Loucy (cell line): ENCODE measurements around the gene MAP3K15.

ENCODE experiments used
- H2AFZ ChIP-seq: fragments of 200-600 bp; sonication (generic); 2 replicates; pipeline ENCODE4 v1.6.0; 2016; ENCODE audit warnings: antibody characterized with exemption, mild to moderate bottlenecking, low read length, moderate library complexity
- H3F3A ChIP-seq: fragments of 200-600 bp; 2 replicates; pipeline ENCODE4 v1.6.0; 2016; ENCODE audit warnings: antibody characterized with exemption, low read depth, mild to moderate bottlenecking
- H3K27me3 ChIP-seq: fragments of 200-600 bp; sonication (generic); 2 replicates; pipeline ENCODE4 v1.6.1; 2014; ENCODE audit warnings: low read length, mild to moderate bottlenecking; ENCODE audit not compliant: insufficient read depth, poor library complexity, severe bottlenecking
- H3K36me3 ChIP-seq: fragments of 200-600 bp; sonication (generic); 2 replicates; pipeline ENCODE4 v1.6.1; 2016; ENCODE audit warnings: low read length; ENCODE audit not compliant: insufficient read depth
- H3K4me1 ChIP-seq: fragments of 200-600 bp; sonication (generic); 2 replicates; pipeline ENCODE4 v1.5.1; 2014; ENCODE audit warnings: low read length, mild to moderate bottlenecking; ENCODE audit not compliant: insufficient read depth, poor library complexity, severe bottlenecking
- H3K4me2 ChIP-seq: fragments of 200-600 bp; sonication (generic); 2 replicates; pipeline ENCODE4 v1.6.0; 2014; ENCODE audit warnings: antibody characterized with exemption, low read length, low read depth, mild to moderate bottlenecking; ENCODE audit not compliant: poor library complexity, severe bottlenecking
- H3K4me3 ChIP-seq: fragments of 200-600 bp; sonication (generic); 2 replicates; pipeline ENCODE4 v1.5.1; 2014; ENCODE audit warnings: low read length, mild to moderate bottlenecking, mixed read lengths; ENCODE audit not compliant: poor library complexity, severe bottlenecking
- H3K79me2 ChIP-seq: fragments of 200-600 bp; sonication (generic); 2 replicates; pipeline ENCODE4 v1.6.1; 2014; ENCODE audit warnings: low read length; ENCODE audit not compliant: insufficient read depth
- H3K9ac ChIP-seq: fragments of 200-600 bp; sonication (generic); 2 replicates; pipeline ENCODE4 v1.6.0; 2014; ENCODE audit warnings: mild to moderate bottlenecking, low read depth, low read length, moderate library complexity; ENCODE audit not compliant: poor library complexity, severe bottlenecking
- H3K9me2 ChIP-seq: fragments of 200-600 bp; sonication (generic); replicated peaks from 2 replicates; pipeline ENCODE4 v1.6.1; 2016; ENCODE audit warnings: low read depth, low read length, mixed read lengths
- H3K9me3 ChIP-seq: fragments of 200-600 bp; sonication (generic); 2 replicates; pipeline ENCODE4 v1.6.1; 2014; ENCODE audit warnings: mild to moderate bottlenecking, antibody characterized with exemption, low read length, low read depth; ENCODE audit not compliant: insufficient read depth
- H4K20me1 ChIP-seq: fragments of 200-600 bp; sonication (generic); 2 replicates; pipeline ENCODE4 v1.6.0; 2014; ENCODE audit warnings: antibody characterized with exemption, low read length, mild to moderate bottlenecking; ENCODE audit not compliant: insufficient read depth, poor library complexity, severe bottlenecking
- CTCF ChIP-seq: fragments of 200-600 bp; sonication (generic); conservative IDR thresholded peaks from 2 replicates; pipeline ENCODE4 v1.5.1; 2014; ENCODE audit warnings: mild to moderate bottlenecking, antibody characterized with exemption, low read length
- EZH2phosphoT487 ChIP-seq: fragments of 200-600 bp; IDR thresholded peaks from 2 replicates; pipeline ENCODE4 v1.6.1; 2018; ENCODE audit warnings: antibody characterized with exemption, mild to moderate bottlenecking, moderate library complexity, borderline replicate concordance

MAP3K15 gene

GRCh38 chrX:19462879-19463278, 52.4 kb downstream of the MAP3K15 start:
- H3K9ac ChIP-seq = no peak overlapping the region
- no peaks in the 10 kb centered on the region for H3F3A ChIP-seq
- no peaks in the 10 kb centered on the region for H3K4me1 ChIP-seq
- no peaks in the 10 kb centered on the region for H3K9me2 ChIP-seq
- no peak overlapping the region for H3K4me3 ChIP-seq
- no peak for TF ChIP-seq CTCF
- TF ChIP-seq EZH2phosphoT487 = no peak
- H3K4me2 ChIP-seq = no peak overlapping the region
- H3K27me3 ChIP-seq = no peaks in the 10 kb centered on the region
- H3K9me3 ChIP-seq = no peaks in the 10 kb centered on the region
- no peak overlapping the region for H2AFZ ChIP-seq
- no peaks in the 10 kb centered on the region for H3K79me2 ChIP-seq
- H4K20me1 ChIP-seq = no peaks in the 10 kb centered on the region
- H3K36me3 ChIP-seq = no peaks in the 10 kb centered on the region

- H3K9me3 ChIP-seq = no peaks in the 10 kb centered on the region
- no peaks in the 10 kb centered on the region for H3K27me3 ChIP-seq
- H3K79me2 ChIP-seq = no peaks in the 10 kb centered on the region
- no peak overlapping the region for H3K4me3 ChIP-seq
- H4K20me1 ChIP-seq = no peaks in the 10 kb centered on the region
- no peaks in the 10 kb centered on the region for H3F3A ChIP-seq
- H3K9ac ChIP-seq = no peak overlapping the region
- H3K4me2 ChIP-seq = no peak overlapping the region
- H2AFZ ChIP-seq = no peak overlapping the region
- TF ChIP-seq EZH2phosphoT487 = no peak
- TF ChIP-seq CTCF = no peak
- H3K9me2 ChIP-seq = no peaks in the 10 kb centered on the region
- no peaks in the 10 kb centered on the region for H3K4me1 ChIP-seq
- no peaks in the 10 kb centered on the region for H3K36me3 ChIP-seq
These were observed 53.1 kb downstream of the MAP3K15 start for GRCh38 chrX:19462231-19462630.

GRCh38 chrX:19457662-19458061, 57.6 kb downstream of the MAP3K15 start:
- TF ChIP-seq EZH2phosphoT487 = no peak
- TF ChIP-seq CTCF = no peak
- H3K4me2 ChIP-seq = no peak overlapping the region
- H3F3A ChIP-seq = no peaks in the 10 kb centered on the region

More at GRCh38 chrX:19457662-19458061, 57.6 kb downstream of the MAP3K15 start:
- no peak overlapping the region for H3K4me3 ChIP-seq
- no peaks in the 10 kb centered on the region for H3K9me2 ChIP-seq
- H3K9me3 ChIP-seq = no peaks in the 10 kb centered on the region
- no peak overlapping the region for H3K9ac ChIP-seq
- no peaks in the 10 kb centered on the region for H3K4me1 ChIP-seq
- H2AFZ ChIP-seq = no peak overlapping the region
- H3K79me2 ChIP-seq = no peaks in the 10 kb centered on the region
- no peaks in the 10 kb centered on the region for H3K27me3 ChIP-seq
- no peaks in the 10 kb centered on the region for H3K36me3 ChIP-seq
- no peaks in the 10 kb centered on the region for H4K20me1 ChIP-seq
